ENCODE data around the gene SLC2A11.

GRCh38 chr22:23850136-23850611 lies 7.5 kb upstream of the SLC2A11 start:
- TF ChIP-seq, protein P1, sequence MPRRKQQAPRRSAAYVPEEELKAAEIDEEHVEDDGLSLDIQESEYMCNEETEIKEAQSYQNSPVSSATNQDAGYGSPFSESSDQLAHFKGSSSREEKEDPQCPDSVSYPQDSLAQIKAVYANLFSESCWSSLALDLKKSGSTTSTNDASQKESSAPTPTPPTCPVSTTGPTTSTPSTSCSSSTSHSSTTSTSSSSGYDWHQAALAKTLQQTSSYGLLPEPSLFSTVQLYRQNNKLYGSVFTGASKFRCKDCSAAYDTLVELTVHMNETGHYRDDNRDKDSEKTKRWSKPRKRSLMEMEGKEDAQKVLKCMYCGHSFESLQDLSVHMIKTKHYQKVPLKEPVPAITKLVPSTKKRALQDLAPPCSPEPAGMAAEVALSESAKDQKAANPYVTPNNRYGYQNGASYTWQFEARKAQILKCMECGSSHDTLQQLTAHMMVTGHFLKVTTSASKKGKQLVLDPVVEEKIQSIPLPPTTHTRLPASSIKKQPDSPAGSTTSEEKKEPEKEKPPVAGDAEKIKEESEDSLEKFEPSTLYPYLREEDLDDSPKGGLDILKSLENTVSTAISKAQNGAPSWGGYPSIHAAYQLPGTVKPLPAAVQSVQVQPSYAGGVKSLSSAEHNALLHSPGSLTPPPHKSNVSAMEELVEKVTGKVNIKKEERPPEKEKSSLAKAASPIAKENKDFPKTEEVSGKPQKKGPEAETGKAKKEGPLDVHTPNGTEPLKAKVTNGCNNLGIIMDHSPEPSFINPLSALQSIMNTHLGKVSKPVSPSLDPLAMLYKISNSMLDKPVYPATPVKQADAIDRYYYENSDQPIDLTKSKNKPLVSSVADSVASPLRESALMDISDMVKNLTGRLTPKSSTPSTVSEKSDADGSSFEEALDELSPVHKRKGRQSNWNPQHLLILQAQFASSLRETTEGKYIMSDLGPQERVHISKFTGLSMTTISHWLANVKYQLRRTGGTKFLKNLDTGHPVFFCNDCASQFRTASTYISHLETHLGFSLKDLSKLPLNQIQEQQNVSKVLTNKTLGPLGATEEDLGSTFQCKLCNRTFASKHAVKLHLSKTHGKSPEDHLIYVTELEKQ (CRISPR knock-in tag; IDR thresholded peaks at IDR 0.05), result no peak
- no peak for TF ChIP-seq TCF3 (CRISPR knock-in tag; IDR thresholded peaks at IDR 0.05)
- no peak for TF ChIP-seq JUND (IDR thresholded peaks at IDR 0.05; ENCODE audit: borderline replicate concordance, low read depth, low read length)
- no peak for TF ChIP-seq JUND (tag; IDR thresholded peaks at IDR 0.05; ENCODE audit: borderline replicate concordance, low read depth, low read length)
- no peak for TF ChIP-seq ZNF217 (CRISPR knock-in tag; IDR thresholded peaks at IDR 0.05)
- no peak for TF ChIP-seq KAT2B (IDR thresholded peaks at IDR 0.05; ENCODE audit: low read depth, low read length)
- TF ChIP-seq SP2 (IDR thresholded peaks at IDR 0.05; ENCODE audit: extremely low read depth, low read depth, low read length, poor library complexity, severe bottlenecking), result no peak
- no peak for TF ChIP-seq CTCF (IDR thresholded peaks at IDR 0.05 in 2 of 3, conservative IDR thresholded peaks at IDR 0.05 in 1 of 3; ENCODE audit: insufficient read depth in 2 of 3, low read depth in 1 of 3, low read length in 3 of 3)
- no peak for TF ChIP-seq ZNF280B (CRISPR knock-in tag; IDR thresholded peaks at IDR 0.05)
- no peak for TF ChIP-seq U2AF1 (optimal IDR thresholded peaks at IDR 0.05; ENCODE audit: low read depth, low read length)
